Activated T-cell treated with anti-CD3 and anti-CD28 coated beads, Interleukin-2, amount 50 U/mL, for 4 hours (primary cell): ENCODE data around the gene GCHFR. TPM values are rescaled to one million over a fixed set of nuclear protein-coding genes. Genes with fewer than 3 reads are reported as not detected.

Experiments used
- ATAC-seq, 2 donors: fragments of 200-7000 bp; cut with Tn5 transposase; one replicate each; pipeline ENCODE4 v1.10.0; 2021
- DNase-seq: peaks from one replicate; pipeline ENCODE4 v3.0.0-alpha.2; 2020
- H3K27me3 Mint-ChIP-seq: one replicate; pipeline ENCODE4 v1.8.0; 2021; ENCODE audit warnings: low read depth, mixed read lengths
- H3K36me3 Mint-ChIP-seq: one replicate; pipeline ENCODE4 v1.8.0; 2022; ENCODE audit warnings: mixed read lengths; ENCODE audit not compliant: insufficient read depth
- H3K4me1 Mint-ChIP-seq: one replicate; pipeline ENCODE4 v1.8.0; 2021; ENCODE audit warnings: low read depth, mixed read lengths
- H3K4me3 Mint-ChIP-seq: one replicate; pipeline ENCODE4 v1.8.0; 2021; ENCODE audit warnings: mild to moderate bottlenecking, moderate library complexity, mixed read lengths
- H3K9me3 Mint-ChIP-seq: one replicate; pipeline ENCODE4 v1.8.0; 2021; ENCODE audit warnings: mixed read lengths
- total RNA-seq, 3 donors: library from RNA; stranded (reverse); gene quantifications; one replicate each; pipeline ENCODE4 v1.2.1, GENCODE V29; 2021

GCHFR gene
- total RNA-seq, 3 donors from 2014 or later: 18.5 to 25.6 (median 25.3) TPM

DNA sequence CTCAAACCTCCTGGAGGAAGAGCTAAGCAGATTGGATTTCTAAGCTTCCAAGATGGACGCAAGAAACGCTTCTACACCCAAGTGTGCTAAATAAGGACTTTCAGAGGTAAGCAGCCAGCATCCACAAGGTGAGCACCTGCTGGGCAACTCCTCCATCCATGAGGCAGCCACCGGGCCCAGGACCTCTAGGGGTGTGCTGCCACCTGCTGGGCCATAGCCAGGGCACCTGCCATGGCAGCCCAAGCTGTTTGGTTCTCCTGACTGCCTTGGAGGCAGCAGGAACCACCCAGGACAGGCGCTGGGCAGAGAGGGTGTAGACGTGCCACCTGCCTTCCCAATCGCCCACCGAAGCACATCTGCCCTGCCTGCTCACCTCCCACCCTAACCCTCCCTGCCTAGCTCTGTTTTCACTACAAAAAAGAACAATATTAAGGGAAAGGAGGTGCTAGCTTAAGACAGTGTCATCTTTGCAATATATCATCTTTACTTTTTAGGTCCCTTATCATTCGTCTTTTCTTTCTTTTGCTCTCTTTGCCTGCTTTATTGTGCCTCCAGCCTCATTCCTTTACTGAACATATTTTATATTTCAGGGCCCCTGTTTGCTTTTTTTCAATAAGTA lies 18.9 kb downstream of the GCHFR start:
- Mint-ChIP-seq H3K9me3 (no peaks in the 10 kb centered on the region), H3K4me1 (peaks cover 17% of the 10 kb centered on the region), H3K4me3 (no peak overlapping the region), H3K27me3 (no peaks in the 10 kb centered on the region), H3K36me3 (peaks cover 8% of the 10 kb centered on the region)
- DNase-seq: peak; percentile 79
- peak; percentile 85 to 91 for ATAC-seq

GRCh38 chr15:40785164-40785563 lies 21.3 kb downstream of the GCHFR start:
- H3K4me3 Mint-ChIP-seq: no peak overlapping the region
- H3K27me3 Mint-ChIP-seq: no peaks in the 10 kb centered on the region
- H3K4me1 Mint-ChIP-seq: peaks cover 29% of the 10 kb centered on the region
- H3K9me3 Mint-ChIP-seq: no peaks in the 10 kb centered on the region
- peaks cover 1% of the 10 kb centered on the region for H3K36me3 Mint-ChIP-seq
- DNase-seq (no peak), ATAC-seq (no peak)

- ATAC-seq (no peak), DNase-seq (no peak)
- no peak overlapping the region for H3K4me3 Mint-ChIP-seq
- no peaks in the 10 kb centered on the region for H3K9me3 Mint-ChIP-seq
- H3K27me3 Mint-ChIP-seq: no peaks in the 10 kb centered on the region
- no peaks in the 10 kb centered on the region for H3K36me3 Mint-ChIP-seq
- peaks cover 29% of the 10 kb centered on the region for H3K4me1 Mint-ChIP-seq
Observed at GRCh38 chr15:40785814-40786213, 21.9 kb downstream of the GCHFR start.

DNA sequence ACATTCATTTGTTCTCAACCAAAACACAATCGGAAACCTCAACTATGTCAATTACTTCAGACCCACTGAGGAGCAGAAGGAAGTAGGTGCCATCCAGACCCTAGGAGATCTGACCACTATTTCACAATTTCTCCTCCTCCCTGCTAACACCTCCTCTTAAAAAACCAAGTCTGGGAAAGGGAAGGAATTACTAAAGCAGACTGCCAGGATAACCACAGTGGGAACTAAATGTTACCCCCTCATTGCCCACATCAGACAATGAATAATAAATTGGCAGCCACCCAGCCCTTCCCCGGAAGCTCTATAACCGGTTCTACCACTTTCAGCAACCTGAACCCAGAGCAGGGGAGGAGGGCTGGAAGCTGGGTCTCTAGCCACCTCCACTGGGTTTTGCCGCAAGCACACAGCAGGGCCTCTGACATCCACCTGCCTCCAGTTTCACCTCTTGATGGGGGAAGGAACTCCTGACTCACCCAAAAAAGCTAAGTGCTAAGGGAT lies 23.5 kb downstream of the GCHFR start:
- DNase-seq (peak; percentile 68), ATAC-seq (peak; percentile 88 to 91)
- H3K4me1 Mint-ChIP-seq: peaks cover 28% of the 10 kb centered on the region
- H3K36me3 Mint-ChIP-seq: peaks cover 5% of the 10 kb centered on the region
- no peaks in the 10 kb centered on the region for H3K9me3 Mint-ChIP-seq
- H3K4me3 Mint-ChIP-seq: peak overlapping the region; percentile 16
- H3K27me3 Mint-ChIP-seq: no peaks in the 10 kb centered on the region

DNA sequence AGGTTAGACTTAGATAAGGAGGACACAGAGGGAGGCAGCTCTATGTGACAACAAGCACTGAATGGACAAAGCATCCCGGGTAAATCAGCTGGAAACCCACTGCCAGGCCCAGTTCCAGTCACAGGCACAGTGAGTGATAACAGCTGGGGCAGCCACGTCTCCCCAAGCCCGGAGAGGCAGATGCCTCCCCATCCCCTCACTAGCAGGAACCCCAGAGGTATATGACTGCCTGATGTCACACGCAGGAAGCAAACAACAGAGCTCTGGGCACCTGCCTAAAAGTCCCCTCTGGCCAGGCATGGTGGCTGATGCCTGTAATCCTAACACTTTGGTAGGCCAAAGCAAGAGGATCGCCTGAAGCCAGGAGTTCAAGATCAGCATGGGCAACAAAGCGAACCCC lies 24.1 kb downstream of the GCHFR start:
- Mint-ChIP-seq H3K4me1 (peaks cover 27% of the 10 kb centered on the region), H3K9me3 (no peaks in the 10 kb centered on the region), H3K27me3 (no peaks in the 10 kb centered on the region), H3K4me3 (no peak overlapping the region), H3K36me3 (peaks cover 5% of the 10 kb centered on the region)
- DNase-seq: no peak
- peak in 1 of 2 donors; percentile 6 for ATAC-seq

DNA sequence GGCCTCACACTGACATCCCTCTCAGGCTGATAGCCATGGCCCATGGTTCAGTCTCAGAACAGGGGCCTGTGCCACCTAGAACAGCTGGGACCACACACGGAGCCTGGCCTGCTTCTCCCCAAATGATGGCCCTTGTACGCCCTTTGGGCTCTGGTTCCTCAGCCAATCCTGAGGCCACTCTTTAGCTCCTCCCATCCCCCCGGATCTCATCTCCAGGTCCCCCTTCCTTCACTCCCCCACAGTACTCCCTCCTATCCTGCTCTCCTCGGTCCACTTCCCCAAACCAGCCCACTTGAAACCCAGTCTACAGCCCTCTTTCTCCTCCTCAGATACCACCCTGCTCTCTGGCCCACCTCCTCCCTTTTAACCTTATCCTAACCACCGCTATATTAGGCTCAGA lies 25.3 kb downstream of the GCHFR start:
- Mint-ChIP-seq H3K27me3 (no peaks in the 10 kb centered on the region), H3K4me3 (no peak overlapping the region), H3K9me3 (no peaks in the 10 kb centered on the region), H3K36me3 (peaks cover 8% of the 10 kb centered on the region), H3K4me1 (peaks cover 36% of the 10 kb centered on the region)
- ATAC-seq: no peak
- DNase-seq: no peak

GRCh38 chr15:40789999-40790398 lies 26.1 kb downstream of the GCHFR start:
- DNase-seq: no peak
- no peak overlapping the region for H3K4me3 Mint-ChIP-seq
- H3K9me3 Mint-ChIP-seq: no peaks in the 10 kb centered on the region
- H3K36me3 Mint-ChIP-seq: peaks cover 8% of the 10 kb centered on the region
- peaks cover 36% of the 10 kb centered on the region for H3K4me1 Mint-ChIP-seq
- no peaks in the 10 kb centered on the region for H3K27me3 Mint-ChIP-seq
- ATAC-seq: no peak

DNA sequence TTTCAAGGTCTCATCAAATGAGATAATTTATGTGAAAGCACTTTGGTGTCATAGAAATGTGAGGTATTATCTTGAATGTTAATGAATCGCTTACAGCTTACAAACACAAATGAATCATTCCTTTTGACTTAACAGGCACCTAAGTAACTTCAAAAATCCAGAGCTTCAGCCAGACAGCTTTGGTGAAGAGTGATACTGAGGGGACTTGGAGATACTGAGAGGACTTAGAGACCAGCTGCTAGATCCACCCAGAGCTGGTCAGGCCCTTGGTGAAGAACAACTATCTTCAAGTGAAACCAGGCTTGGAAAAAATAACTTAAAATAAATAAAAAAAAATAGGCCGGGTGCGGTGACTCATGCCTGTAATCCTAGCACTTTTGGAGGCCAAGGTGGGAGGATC lies 26.9 kb downstream of the GCHFR start:
- no peak for ATAC-seq
- H3K9me3 Mint-ChIP-seq: no peaks in the 10 kb centered on the region
- H3K4me3 Mint-ChIP-seq: no peak overlapping the region
- H3K27me3 Mint-ChIP-seq: no peaks in the 10 kb centered on the region
- H3K36me3 Mint-ChIP-seq: peaks cover 8% of the 10 kb centered on the region
- peaks cover 35% of the 10 kb centered on the region for H3K4me1 Mint-ChIP-seq
- DNase-seq: no peak

GRCh38 chr15:40792394-40792793 lies 28.5 kb downstream of the GCHFR start:
- DNase-seq (no peak), ATAC-seq (no peak)
- Mint-ChIP-seq H3K36me3 (peaks cover 13% of the 10 kb centered on the region), H3K4me3 (no peak overlapping the region), H3K27me3 (no peaks in the 10 kb centered on the region), H3K9me3 (no peaks in the 10 kb centered on the region), H3K4me1 (peaks cover 31% of the 10 kb centered on the region)

DNA sequence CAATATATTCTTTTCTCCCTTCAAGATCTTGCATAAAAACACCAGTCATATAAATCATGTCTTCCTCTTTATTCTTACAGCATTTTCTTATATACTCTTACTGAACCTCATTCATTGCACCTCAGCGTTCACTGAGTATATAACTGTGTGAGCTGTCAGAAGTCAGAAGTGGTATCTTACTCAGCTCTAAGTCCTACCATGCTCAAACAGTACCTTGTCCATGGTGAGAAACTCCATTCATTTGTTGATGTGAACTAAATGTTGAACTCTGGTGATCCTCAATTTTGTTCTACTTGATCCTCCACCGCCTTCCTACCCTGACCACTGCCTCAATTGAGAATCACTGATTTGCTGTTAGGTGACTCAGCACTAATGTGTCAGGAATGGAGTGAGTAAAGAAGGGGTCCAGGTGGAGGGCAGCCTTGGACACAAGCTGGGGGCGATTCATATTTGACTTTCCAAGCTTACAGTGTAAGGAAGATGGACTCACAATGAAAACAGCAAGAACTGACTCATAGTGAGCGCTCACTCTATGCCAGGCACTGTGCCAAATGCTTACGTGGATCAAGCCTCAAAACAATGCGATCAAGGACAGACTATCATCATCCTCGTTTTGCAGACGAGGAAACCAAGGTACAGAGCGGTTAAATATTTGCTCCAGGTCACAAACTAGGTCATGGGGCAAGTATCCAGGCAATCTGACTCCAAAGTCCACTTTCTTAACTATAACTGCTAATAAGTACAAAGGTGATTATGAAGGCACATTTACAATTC lies 29.5 kb downstream of the GCHFR start:
- peak; percentile 44 to 67 for ATAC-seq

DNA sequence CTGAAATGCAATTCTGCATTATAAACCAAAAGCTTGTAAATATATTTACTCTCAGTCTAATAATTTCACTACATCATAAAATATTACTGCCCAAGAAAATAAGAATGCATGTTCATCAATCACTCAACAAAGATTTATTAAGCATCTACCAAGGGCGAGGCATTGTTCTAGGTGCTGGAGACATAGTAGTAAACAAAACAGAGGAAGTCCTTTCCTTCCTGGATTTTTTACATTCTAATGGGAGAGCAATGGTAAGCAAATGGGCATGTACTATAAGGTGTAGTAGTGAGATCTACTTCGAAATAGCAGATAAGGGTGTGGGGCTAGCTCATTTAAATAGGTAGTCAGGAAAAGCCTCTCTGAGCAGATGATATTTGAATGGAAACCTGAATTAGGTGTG lies 32.2 kb downstream of the GCHFR start:
- Mint-ChIP-seq H3K27me3 (no peaks in the 10 kb centered on the region), H3K4me1 (peaks cover 30% of the 10 kb centered on the region), H3K9me3 (no peaks in the 10 kb centered on the region), H3K36me3 (peaks cover 35% of the 10 kb centered on the region), H3K4me3 (no peak overlapping the region)
- DNase-seq (no peak), ATAC-seq (no peak)

More for the DNA sequence above, 29.5 kb downstream of the GCHFR start:
- H3K9me3 Mint-ChIP-seq: no peaks in the 10 kb centered on the region
- no peak overlapping the region for H3K4me3 Mint-ChIP-seq
- peaks cover 21% of the 10 kb centered on the region for H3K36me3 Mint-ChIP-seq
- peaks cover 30% of the 10 kb centered on the region for H3K4me1 Mint-ChIP-seq
- DNase-seq: no peak
- no peaks in the 10 kb centered on the region for H3K27me3 Mint-ChIP-seq

- H3K9me3 Mint-ChIP-seq: no peaks in the 10 kb centered on the region
- H3K4me3 Mint-ChIP-seq: no peak overlapping the region
- ATAC-seq: no peak
- H3K36me3 Mint-ChIP-seq: peaks cover 37% of the 10 kb centered on the region
- DNase-seq: no peak
- H3K4me1 Mint-ChIP-seq: peaks cover 32% of the 10 kb centered on the region
- H3K27me3 Mint-ChIP-seq: no peaks in the 10 kb centered on the region
Observed at GRCh38 chr15:40796512-40796911, 32.6 kb downstream of the GCHFR start.

- H3K36me3 Mint-ChIP-seq: peaks cover 32% of the 10 kb centered on the region
- H3K9me3 Mint-ChIP-seq: no peaks in the 10 kb centered on the region
- peaks cover 29% of the 10 kb centered on the region for H3K4me1 Mint-ChIP-seq
- DNase-seq (no peak), ATAC-seq (no peak)
- H3K27me3 Mint-ChIP-seq: no peaks in the 10 kb centered on the region
- no peak overlapping the region for H3K4me3 Mint-ChIP-seq
Observed at GRCh38 chr15:40799523-40799922, 35.7 kb downstream of the GCHFR start.

- Mint-ChIP-seq H3K27me3 (no peaks in the 10 kb centered on the region), H3K4me3 (no peak overlapping the region), H3K4me1 (peaks cover 26% of the 10 kb centered on the region), H3K36me3 (peaks cover 24% of the 10 kb centered on the region), H3K9me3 (no peaks in the 10 kb centered on the region)
- DNase-seq (no peak), ATAC-seq (no peak)
Observed at GRCh38 chr15:40803076-40803475, 39.2 kb downstream of the GCHFR start.

- DNase-seq (no peak), ATAC-seq (no peak)
- H3K4me3 Mint-ChIP-seq: no peak overlapping the region
- peaks cover 19% of the 10 kb centered on the region for H3K36me3 Mint-ChIP-seq
- no peaks in the 10 kb centered on the region for H3K9me3 Mint-ChIP-seq
- peaks cover 27% of the 10 kb centered on the region for H3K4me1 Mint-ChIP-seq
- H3K27me3 Mint-ChIP-seq: no peaks in the 10 kb centered on the region
Observed at GRCh38 chr15:40803688-40804087, 39.8 kb downstream of the GCHFR start.
